ENCODE data around the gene EFNB1.
A peak's percentile ranks its signal among the peaks of the same experiment; 100 is the strongest.

EFNB1 gene

GRCh38 chrX:68821616-68822015 lies 7.2 kb upstream of the EFNB1 start:
- Mint-ChIP-seq H3K4me3 (no peak overlapping the region), H3K36me3 (ENCODE audit: low read depth) (no peaks in the 10 kb centered on the region), H3K4me1 (peaks cover 55% of the 10 kb centered on the region), H3K27me3 (ENCODE audit: low read depth, poor library complexity) (peaks cover 4% of the 10 kb centered on the region), H3K27ac (no peak overlapping the region), H3K9me3 (peaks cover 47% of the 10 kb centered on the region)
- DNase-seq, result no peak
- no peak for TF ChIP-seq CTCF (IDR thresholded peaks at IDR 0.05)

GRCh38 chrX:68822641-68823410 lies 6.0 kb upstream of the EFNB1 start:
- no peaks in the 10 kb centered on the region for H3K36me3 Mint-ChIP-seq (ENCODE audit: low read depth)
- H3K4me3 Mint-ChIP-seq, result no peak overlapping the region
- peaks cover 6% of the 10 kb centered on the region for H3K27me3 Mint-ChIP-seq (ENCODE audit: low read depth, poor library complexity)
- peak overlapping the region; percentile 29 for H3K27ac Mint-ChIP-seq
- H3K4me1 Mint-ChIP-seq, result peaks cover 65% of the 10 kb centered on the region
- peak; percentile 29 for DNase-seq
- H3K9me3 Mint-ChIP-seq, result peaks cover 44% of the 10 kb centered on the region
- peak; percentile 43 for TF ChIP-seq CTCF (IDR thresholded peaks at IDR 0.05)

- H3K9me3 Mint-ChIP-seq, result peaks cover 47% of the 10 kb centered on the region
These were observed 5.2 kb upstream of the EFNB1 start for GRCh38 chrX:68823413-68824151.

GRCh38 chrX:68824152-68824433 lies 4.7 kb upstream of the EFNB1 start:
- Mint-ChIP-seq H3K27me3 (ENCODE audit: low read depth, poor library complexity) (peaks cover 6% of the 10 kb centered on the region), H3K4me1 (peaks cover 72% of the 10 kb centered on the region), H3K27ac (no peak overlapping the region), H3K36me3 (ENCODE audit: low read depth) (no peaks in the 10 kb centered on the region), H3K9me3 (peaks cover 49% of the 10 kb centered on the region), H3K4me3 (no peak overlapping the region)
- DNase-seq, result no peak
- no peak for TF ChIP-seq CTCF (IDR thresholded peaks at IDR 0.05)

More at GRCh38 chrX:68823413-68824151, 5.2 kb upstream of the EFNB1 start:
- peaks cover 6% of the 10 kb centered on the region for H3K27me3 Mint-ChIP-seq (ENCODE audit: low read depth, poor library complexity)
- DNase-seq, result no peak
- no peak overlapping the region for H3K4me3 Mint-ChIP-seq
- no peaks in the 10 kb centered on the region for H3K36me3 Mint-ChIP-seq (ENCODE audit: low read depth)
- peaks cover 70% of the 10 kb centered on the region for H3K4me1 Mint-ChIP-seq
- no peak overlapping the region for H3K27ac Mint-ChIP-seq
- no peak for TF ChIP-seq CTCF (IDR thresholded peaks at IDR 0.05)

- TF ChIP-seq CTCF (IDR thresholded peaks at IDR 0.05), result no peak
- H3K36me3 Mint-ChIP-seq (ENCODE audit: low read depth), result no peaks in the 10 kb centered on the region
- H3K4me3 Mint-ChIP-seq, result no peak overlapping the region
- peaks cover 49% of the 10 kb centered on the region for H3K9me3 Mint-ChIP-seq
- H3K27me3 Mint-ChIP-seq (ENCODE audit: low read depth, poor library complexity), result peaks cover 6% of the 10 kb centered on the region
- H3K4me1 Mint-ChIP-seq, result peaks cover 72% of the 10 kb centered on the region
- no peak for DNase-seq
- no peak overlapping the region for H3K27ac Mint-ChIP-seq
These were observed 4.2 kb upstream of the EFNB1 start for GRCh38 chrX:68824565-68825125.

Measured in nephron progenitor cell (in vitro differentiated cells).